ENCODE results near the gene ALDH1A2. TPM values are rescaled to one million over a fixed set of nuclear protein-coding genes. Genes with fewer than 3 reads are reported as not detected.

ALDH1A2 gene
- total RNA-seq, 1 donor from 2014 or later, result 30.8 TPM

- Histone ChIP-seq H3K4me2 (no peak overlapping the region), H3F3A (ENCODE audit: low read depth) (no peaks in the 10 kb centered on the region), H2AFZ (replicated peaks) (no peak overlapping the region), H3K27me3 (no peaks in the 10 kb centered on the region), H3K9ac (no peak overlapping the region), H4K20me1 (ENCODE audit: low read depth) (no peaks in the 10 kb centered on the region), H3K79me2 (ENCODE audit: low read depth) (no peaks in the 10 kb centered on the region), H3K9me3 (ENCODE audit: low read depth) (no peaks in the 10 kb centered on the region), H3K27ac (no peak overlapping the region), H3K4me1 (no peaks in the 10 kb centered on the region), H3K4me3 (no peak overlapping the region), H3K36me3 (no peaks in the 10 kb centered on the region)
- TF ChIP-seq EZH2phosphoT487 (IDR thresholded peaks at IDR 0.05), result no peak
- no peak for TF ChIP-seq EZH2 (IDR thresholded peaks at IDR 0.05)
- no peak for TF ChIP-seq CTCF (IDR thresholded peaks at IDR 0.05)
- Mint-ChIP-seq H3K9me3 (no peaks in the 10 kb centered on the region), H3K27me3 (ENCODE audit: insufficient read depth, low read depth) (no peaks in the 10 kb centered on the region), H3K36me3 (no peaks in the 10 kb centered on the region), H3K27ac (no peak overlapping the region), H3K4me1 (peaks cover 3% of the 10 kb centered on the region), H3K4me3 (no peak overlapping the region)
- no peak for DNase-seq (ENCODE audit: low spot score)
Measured at GRCh38 chr15:57953874-57954273, 111.6 kb downstream of the ALDH1A2 start.

- H3K4me2 ChIP-seq, result no peak overlapping the region
- H3K4me1 ChIP-seq, result no peaks in the 10 kb centered on the region
- no peak overlapping the region for H3K4me3 Mint-ChIP-seq
- no peaks in the 10 kb centered on the region for H3K79me2 ChIP-seq (ENCODE audit: low read depth)
- H2AFZ ChIP-seq (replicated peaks), result no peak overlapping the region
- H3K27ac ChIP-seq, result no peak overlapping the region
- H3K27me3 Mint-ChIP-seq (ENCODE audit: insufficient read depth, low read depth), result no peaks in the 10 kb centered on the region
- H3K36me3 Mint-ChIP-seq, result no peaks in the 10 kb centered on the region
- H3K27me3 ChIP-seq, result no peaks in the 10 kb centered on the region
- no peaks in the 10 kb centered on the region for H3K9me3 ChIP-seq (ENCODE audit: low read depth)
- no peak for DNase-seq (ENCODE audit: low spot score)
- H3K9ac ChIP-seq, result no peak overlapping the region
- H3F3A ChIP-seq (ENCODE audit: low read depth), result no peaks in the 10 kb centered on the region
- TF ChIP-seq EZH2 (IDR thresholded peaks at IDR 0.05) (no peak), CTCF (IDR thresholded peaks at IDR 0.05) (no peak), EZH2phosphoT487 (IDR thresholded peaks at IDR 0.05) (no peak)
- no peaks in the 10 kb centered on the region for H3K9me3 Mint-ChIP-seq
- H3K36me3 ChIP-seq, result no peaks in the 10 kb centered on the region
- H4K20me1 ChIP-seq (ENCODE audit: low read depth), result no peaks in the 10 kb centered on the region
- no peak overlapping the region for H3K27ac Mint-ChIP-seq
- H3K4me1 Mint-ChIP-seq, result no peaks in the 10 kb centered on the region
- H3K4me3 ChIP-seq, result no peak overlapping the region
Measured at GRCh38 chr15:57951328-57951932, 114.1 kb downstream of the ALDH1A2 start.

- Mint-ChIP-seq H3K27ac (peak overlapping the region; percentile 12), H3K4me1 (no peaks in the 10 kb centered on the region), H3K4me3 (no peak overlapping the region), H3K9me3 (no peaks in the 10 kb centered on the region), H3K27me3 (ENCODE audit: insufficient read depth, low read depth) (no peaks in the 10 kb centered on the region), H3K36me3 (no peaks in the 10 kb centered on the region)
- Histone ChIP-seq H3F3A (ENCODE audit: low read depth) (no peaks in the 10 kb centered on the region), H3K9me3 (ENCODE audit: low read depth) (no peaks in the 10 kb centered on the region), H3K27ac (no peak overlapping the region), H3K4me1 (no peaks in the 10 kb centered on the region), H4K20me1 (ENCODE audit: low read depth) (no peaks in the 10 kb centered on the region), H3K9ac (no peak overlapping the region), H3K79me2 (ENCODE audit: low read depth) (no peaks in the 10 kb centered on the region), H3K4me3 (no peak overlapping the region), H3K27me3 (no peaks in the 10 kb centered on the region), H2AFZ (replicated peaks) (peak overlapping the region; percentile 6), H3K36me3 (no peaks in the 10 kb centered on the region), H3K4me2 (no peak overlapping the region)
- no peak for TF ChIP-seq EZH2phosphoT487 (IDR thresholded peaks at IDR 0.05)
- DNase-seq (ENCODE audit: low spot score), result no peak
Measured at GRCh38 chr15:57950381-57950946, 115.0 kb downstream of the ALDH1A2 start.

- no peaks in the 10 kb centered on the region for H3K4me1 ChIP-seq
- Mint-ChIP-seq H3K27me3 (ENCODE audit: insufficient read depth, low read depth) (no peaks in the 10 kb centered on the region), H3K4me3 (no peak overlapping the region), H3K27ac (no peak overlapping the region), H3K36me3 (no peaks in the 10 kb centered on the region), H3K9me3 (no peaks in the 10 kb centered on the region), H3K4me1 (no peaks in the 10 kb centered on the region)
- no peaks in the 10 kb centered on the region for H3K36me3 ChIP-seq
- H3K27ac ChIP-seq, result no peak overlapping the region
- no peak overlapping the region for H3K4me3 ChIP-seq
- no peaks in the 10 kb centered on the region for H4K20me1 ChIP-seq (ENCODE audit: low read depth)
- H3K79me2 ChIP-seq (ENCODE audit: low read depth), result no peaks in the 10 kb centered on the region
- no peaks in the 10 kb centered on the region for H3K27me3 ChIP-seq
- H3K9me3 ChIP-seq (ENCODE audit: low read depth), result no peaks in the 10 kb centered on the region
- no peak overlapping the region for H2AFZ ChIP-seq (replicated peaks)
- H3F3A ChIP-seq (ENCODE audit: low read depth), result no peaks in the 10 kb centered on the region
- no peak overlapping the region for H3K9ac ChIP-seq
- DNase-seq (ENCODE audit: low spot score), result no peak
- H3K4me2 ChIP-seq, result no peak overlapping the region
- TF ChIP-seq EZH2 (IDR thresholded peaks at IDR 0.05) (no peak), CTCF (IDR thresholded peaks at IDR 0.05) (no peak), EZH2phosphoT487 (IDR thresholded peaks at IDR 0.05) (no peak)
Measured at GRCh38 chr15:57949374-57949943, 116.1 kb downstream of the ALDH1A2 start.
